WTC11 (cell line): ENCODE data around the gene IFI44. TPM values are rescaled to one million over a fixed set of nuclear protein-coding genes. Genes with fewer than 3 reads are reported as not detected.

ENCODE experiments used
- ATAC-seq: fragments of 200-7000 bp; cut with Tn5 transposase; 2 replicates; pipeline ENCODE4 v1.10.0; 2021; ENCODE audit warnings: mild to moderate bottlenecking, moderate library complexity
- CTCF ChIA-PET: fragments of 300-600 bp; sonication (Branson Sonifier 250); formaldehyde crosslinking; loops from one replicate; lab custom pipeline; 2021; ENCODE audit warnings: antibody characterized with exemption; lab: Charles Lee
- POLR2A ChIA-PET: fragments of 350-600 bp; sonication (Branson Sonifier 250); formaldehyde crosslinking; loops from one replicate; lab custom pipeline; 2021; ENCODE audit warnings: antibody characterized with exemption; lab: Charles Lee
- DNase-seq: peaks from one replicate; pipeline ENCODE4 v3.0.0; 2021; ENCODE audit warnings: low spot score
- H3K27ac Mint-ChIP-seq: 2 replicates; pipeline ENCODE4 v1.8.0; 2021; ENCODE audit warnings: mixed read lengths
- H3K27me3 Mint-ChIP-seq: 2 replicates; pipeline ENCODE4 v1.8.0; 2021; ENCODE audit warnings: low read depth, mild to moderate bottlenecking, moderate library complexity, mixed read lengths
- H3K36me3 Mint-ChIP-seq: 2 replicates; pipeline ENCODE4 v1.8.0; 2021; ENCODE audit warnings: mixed read lengths
- H3K4me1 Mint-ChIP-seq: 2 replicates; pipeline ENCODE4 v1.8.0; 2022; ENCODE audit warnings: mixed read lengths
- H3K4me3 Mint-ChIP-seq: 2 replicates; pipeline ENCODE4 v1.8.0; 2021; ENCODE audit warnings: mild to moderate bottlenecking, moderate library complexity, mixed read lengths
- H3K9me3 Mint-ChIP-seq: 2 replicates; pipeline ENCODE4 v1.8.0; 2021; ENCODE audit warnings: mixed read lengths
- ETV6 ChIP-seq: sonication (generic); formaldehyde crosslinking; IDR thresholded peaks from 2 replicates; pipeline ENCODE4 v1.8.1; 2022; ENCODE audit warnings: mild to moderate bottlenecking, missing genetic modification reagents
- GTF2I ChIP-seq: fragments of 250-450 bp; sonication (Bioruptor Pico); conservative IDR thresholded peaks from 2 replicates; pipeline ENCODE4 v1.4.0; 2021; ENCODE audit warnings: mild to moderate bottlenecking
- MYBL2 ChIP-seq: sonication (generic); formaldehyde crosslinking; IDR thresholded peaks from 2 replicates; pipeline ENCODE4 v1.8.1; 2023; ENCODE audit warnings: mild to moderate bottlenecking, moderate library complexity, missing genetic modification reagents
- NR1H2 ChIP-seq: sonication (generic); formaldehyde crosslinking; IDR thresholded peaks from 2 replicates; pipeline ENCODE4 v1.9.0; 2021; ENCODE audit warnings: mild to moderate bottlenecking, moderate library complexity, missing genetic modification reagents
- PRDM15 ChIP-seq: sonication (generic); formaldehyde crosslinking; IDR thresholded peaks from 2 replicates; pipeline ENCODE4 v1.8.0; 2022; ENCODE audit warnings: missing genetic modification reagents
- STAT6 ChIP-seq: sonication (generic); formaldehyde crosslinking; conservative IDR thresholded peaks from 2 replicates; pipeline ENCODE4 v1.8.1; 2023; ENCODE audit warnings: mild to moderate bottlenecking, low read depth, missing genetic modification reagents, moderate library complexity
- USF2 ChIP-seq: sonication (generic); formaldehyde crosslinking; IDR thresholded peaks from 2 replicates; pipeline ENCODE4 v1.8.1; 2023; ENCODE audit warnings: mild to moderate bottlenecking, missing genetic modification reagents, moderate library complexity
- ZNF396 ChIP-seq: fragments of 250-450 bp; sonication (Bioruptor Pico); IDR thresholded peaks from 2 replicates; pipeline ENCODE4 v1.8.0; 2021; ENCODE audit warnings: mild to moderate bottlenecking, moderate library complexity, borderline replicate concordance
- ZSCAN18 ChIP-seq: fragments of 250-450 bp; sonication (Bioruptor Pico); IDR thresholded peaks from 2 replicates; pipeline ENCODE4 v2.1.2; 2022; ENCODE audit warnings: mild to moderate bottlenecking, moderate library complexity
- total RNA-seq: library from RNA; stranded (reverse); gene quantifications from 3 replicates; pipeline ENCODE4 v1.2.3, GENCODE V29; 2021
- TF ChIP-seq, protein P1 (sequence below): sonication (generic); formaldehyde crosslinking; IDR thresholded peaks from 2 replicates; pipeline ENCODE4 v1.8.1; 2022; ENCODE audit warnings: missing genetic modification reagents, borderline replicate concordance
- TF ChIP-seq, protein P2 (sequence below): sonication (generic); formaldehyde crosslinking; conservative IDR thresholded peaks from 2 replicates; pipeline ENCODE4 v1.8.1; 2022; ENCODE audit warnings: mild to moderate bottlenecking, missing genetic modification reagents

The IFI44 gene
- total RNA-seq, 1 experiment from 2014 or later = 0.15 TPM

- ChIA-PET CTCF (no interaction called here), POLR2A (no interaction called here)
- ATAC-seq = no peak
Observed at GRCh38 chr1:78641558-78641957, 8.1 kb upstream of the IFI44 start.

More at GRCh38 chr1:78641558-78641957, 8.1 kb upstream of the IFI44 start:
- Mint-ChIP-seq H3K36me3 (peaks cover 2% of the 10 kb centered on the region; the same call in 1 of the 2 replicates), H3K27ac (no peak overlapping the region), H3K4me3 (no peak overlapping the region), H3K27me3 (0 out of 2 replicates have a peak, but pooled peaks cover 2% of the 10 kb centered on the region), H3K4me1 (no peaks in the 10 kb centered on the region), H3K9me3 (peaks cover 30% of the 10 kb centered on the region)
- no peak for DNase-seq
- TF ChIP-seq, protein P1, sequence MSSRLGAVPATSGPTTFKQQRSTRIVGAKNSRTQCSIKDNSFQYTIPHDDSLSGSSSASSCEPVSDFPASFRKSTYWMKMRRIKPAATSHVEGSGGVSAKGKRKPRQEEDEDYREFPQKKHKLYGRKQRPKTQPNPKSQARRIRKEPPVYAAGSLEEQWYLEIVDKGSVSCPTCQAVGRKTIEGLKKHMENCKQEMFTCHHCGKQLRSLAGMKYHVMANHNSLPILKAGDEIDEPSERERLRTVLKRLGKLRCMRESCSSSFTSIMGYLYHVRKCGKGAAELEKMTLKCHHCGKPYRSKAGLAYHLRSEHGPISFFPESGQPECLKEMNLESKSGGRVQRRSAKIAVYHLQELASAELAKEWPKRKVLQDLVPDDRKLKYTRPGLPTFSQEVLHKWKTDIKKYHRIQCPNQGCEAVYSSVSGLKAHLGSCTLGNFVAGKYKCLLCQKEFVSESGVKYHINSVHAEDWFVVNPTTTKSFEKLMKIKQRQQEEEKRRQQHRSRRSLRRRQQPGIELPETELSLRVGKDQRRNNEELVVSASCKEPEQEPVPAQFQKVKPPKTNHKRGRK (CRISPR knock-in tag) = no peak
- no peak for TF ChIP-seq ZSCAN18 (CRISPR knock-in tag)
- TF ChIP-seq ETV6 (CRISPR knock-in tag) = no peak
- TF ChIP-seq ZNF396 (CRISPR knock-in tag) = no peak
- TF ChIP-seq, protein P2, sequence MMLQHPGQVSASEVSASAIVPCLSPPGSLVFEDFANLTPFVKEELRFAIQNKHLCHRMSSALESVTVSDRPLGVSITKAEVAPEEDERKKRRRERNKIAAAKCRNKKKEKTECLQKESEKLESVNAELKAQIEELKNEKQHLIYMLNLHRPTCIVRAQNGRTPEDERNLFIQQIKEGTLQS = no peak
- TF ChIP-seq PRDM15 (CRISPR knock-in tag) = no peak
- TF ChIP-seq USF2 (CRISPR knock-in tag) = no peak
- no peak for TF ChIP-seq NR1H2
- no peak for TF ChIP-seq STAT6
- no peak for TF ChIP-seq MYBL2 (CRISPR knock-in tag)
- TF ChIP-seq GTF2I (CRISPR knock-in tag) = no peak
